Measurements from ENCODE around the gene FSD1.

FSD1 gene

DNA sequence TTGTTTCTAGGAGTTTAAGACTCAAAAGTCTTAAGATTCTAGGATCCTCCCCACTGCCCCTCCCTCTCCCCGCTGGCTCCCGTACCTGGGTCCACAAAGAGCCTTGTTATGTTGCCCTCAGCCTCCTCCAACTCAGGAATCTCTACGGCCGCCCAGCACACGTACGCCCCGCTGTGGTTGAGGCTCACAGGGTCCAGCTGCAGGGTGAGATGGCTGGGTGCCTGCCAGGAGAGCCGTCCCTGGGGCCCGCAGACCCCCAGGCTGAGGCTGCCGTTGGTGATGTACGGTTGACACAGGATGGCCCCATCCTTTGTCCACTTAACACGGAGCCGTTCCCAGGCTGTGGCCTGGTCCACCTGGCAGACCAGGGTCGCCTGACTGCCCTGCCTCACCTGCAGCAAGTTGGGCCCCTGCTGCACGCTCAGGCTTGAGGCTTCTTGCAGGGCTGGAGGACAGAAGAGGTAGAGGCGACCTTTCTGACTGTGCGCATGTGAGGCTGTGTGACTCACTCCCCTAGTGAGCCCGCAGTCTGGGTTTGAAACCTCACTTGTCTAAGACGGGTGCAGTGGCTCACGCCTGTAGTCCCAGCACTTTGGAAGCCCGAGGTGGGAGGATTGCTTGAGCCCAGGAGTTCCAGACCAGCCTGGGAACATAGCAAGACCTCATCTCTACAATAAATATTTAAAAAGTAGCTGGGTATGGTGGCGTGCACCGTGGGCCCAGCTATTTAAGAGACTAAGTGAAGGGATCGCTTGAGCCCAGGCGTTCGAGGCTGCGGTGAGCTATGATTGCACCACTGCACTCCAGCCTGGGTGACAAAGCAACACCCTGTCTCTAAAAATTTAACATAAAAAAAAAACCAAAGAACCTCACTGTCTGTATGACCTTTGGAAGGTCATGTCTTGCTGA lies 6.2 kb upstream of the FSD1 start:
- no peak overlapping the region for H3K4me3 ChIP-seq (ENCODE audit: low read length)
- TF ChIP-seq, protein P1, sequence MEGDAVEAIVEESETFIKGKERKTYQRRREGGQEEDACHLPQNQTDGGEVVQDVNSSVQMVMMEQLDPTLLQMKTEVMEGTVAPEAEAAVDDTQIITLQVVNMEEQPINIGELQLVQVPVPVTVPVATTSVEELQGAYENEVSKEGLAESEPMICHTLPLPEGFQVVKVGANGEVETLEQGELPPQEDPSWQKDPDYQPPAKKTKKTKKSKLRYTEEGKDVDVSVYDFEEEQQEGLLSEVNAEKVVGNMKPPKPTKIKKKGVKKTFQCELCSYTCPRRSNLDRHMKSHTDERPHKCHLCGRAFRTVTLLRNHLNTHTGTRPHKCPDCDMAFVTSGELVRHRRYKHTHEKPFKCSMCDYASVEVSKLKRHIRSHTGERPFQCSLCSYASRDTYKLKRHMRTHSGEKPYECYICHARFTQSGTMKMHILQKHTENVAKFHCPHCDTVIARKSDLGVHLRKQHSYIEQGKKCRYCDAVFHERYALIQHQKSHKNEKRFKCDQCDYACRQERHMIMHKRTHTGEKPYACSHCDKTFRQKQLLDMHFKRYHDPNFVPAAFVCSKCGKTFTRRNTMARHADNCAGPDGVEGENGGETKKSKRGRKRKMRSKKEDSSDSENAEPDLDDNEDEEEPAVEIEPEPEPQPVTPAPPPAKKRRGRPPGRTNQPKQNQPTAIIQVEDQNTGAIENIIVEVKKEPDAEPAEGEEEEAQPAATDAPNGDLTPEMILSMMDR (conservative IDR thresholded peaks at IDR 0.05; ENCODE audit: low read depth, low read length), result no peak
- no peak for DNase-seq (ENCODE audit: low read depth)

DNA sequence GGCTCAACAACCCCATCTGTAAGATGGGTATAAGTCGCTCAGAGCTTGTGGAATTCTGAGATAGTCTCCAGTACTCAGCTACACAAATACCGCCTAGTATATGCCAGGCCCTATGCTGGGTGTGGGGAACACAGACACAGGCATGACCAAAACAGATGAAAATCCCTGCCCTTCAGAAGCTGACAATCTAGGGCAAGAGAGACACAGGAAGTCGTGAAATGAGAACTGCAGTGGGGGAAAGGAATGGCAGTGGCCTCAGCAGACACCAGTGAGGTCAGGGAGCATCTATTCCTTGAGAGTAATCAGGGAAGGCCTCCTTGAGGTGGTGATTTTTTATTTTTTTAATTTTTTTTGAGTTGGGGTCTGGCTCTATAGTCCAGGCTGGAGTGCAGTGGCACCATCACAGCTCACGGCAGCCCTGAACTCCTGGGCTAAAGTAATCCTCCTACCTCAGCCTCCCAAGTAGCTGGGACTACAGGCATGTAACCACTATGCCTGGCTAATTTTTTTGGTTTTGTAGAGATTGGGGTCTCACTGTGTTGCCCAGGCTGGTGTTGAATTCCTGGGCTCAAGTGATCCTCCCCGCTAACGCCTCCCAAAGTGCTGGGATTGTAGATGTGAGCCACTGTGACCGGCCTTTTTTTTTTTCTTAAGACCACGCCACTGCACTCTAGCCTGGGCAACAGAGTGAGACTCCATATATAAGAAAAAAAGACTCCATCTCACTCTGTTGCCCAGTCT lies 5.4 kb upstream of the FSD1 start:
- no peak overlapping the region for H3K4me3 ChIP-seq (ENCODE audit: low read length)
- DNase-seq (ENCODE audit: low read depth), result no peak
- TF ChIP-seq, protein P1 (conservative IDR thresholded peaks at IDR 0.05; ENCODE audit: low read depth, low read length), result no peak

DNA sequence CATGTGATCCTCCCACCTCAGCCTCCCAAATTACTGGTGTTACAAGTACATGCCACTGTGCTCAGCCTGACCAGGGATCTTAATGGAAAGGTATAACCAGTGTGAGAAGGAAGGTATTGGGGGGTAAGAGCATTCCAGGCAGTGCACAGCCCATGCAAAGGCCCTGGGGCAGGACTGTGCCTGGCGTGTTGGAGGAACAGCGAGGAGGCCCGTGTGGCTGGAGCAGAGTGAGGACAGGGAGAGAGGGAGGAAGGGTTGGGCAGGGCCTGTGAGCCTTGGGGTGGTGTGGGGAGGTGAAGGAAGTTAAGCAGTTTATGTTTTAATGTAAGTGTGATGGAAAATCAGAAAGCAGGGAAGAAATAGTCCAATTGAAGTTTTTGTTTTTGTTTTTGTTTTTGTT lies 3.8 kb upstream of the FSD1 start:
- no peak overlapping the region for H3K4me3 ChIP-seq (ENCODE audit: low read length)
- no peak for DNase-seq (ENCODE audit: low read depth)
- TF ChIP-seq, protein P1 (conservative IDR thresholded peaks at IDR 0.05; ENCODE audit: low read depth, low read length), result no peak

DNA sequence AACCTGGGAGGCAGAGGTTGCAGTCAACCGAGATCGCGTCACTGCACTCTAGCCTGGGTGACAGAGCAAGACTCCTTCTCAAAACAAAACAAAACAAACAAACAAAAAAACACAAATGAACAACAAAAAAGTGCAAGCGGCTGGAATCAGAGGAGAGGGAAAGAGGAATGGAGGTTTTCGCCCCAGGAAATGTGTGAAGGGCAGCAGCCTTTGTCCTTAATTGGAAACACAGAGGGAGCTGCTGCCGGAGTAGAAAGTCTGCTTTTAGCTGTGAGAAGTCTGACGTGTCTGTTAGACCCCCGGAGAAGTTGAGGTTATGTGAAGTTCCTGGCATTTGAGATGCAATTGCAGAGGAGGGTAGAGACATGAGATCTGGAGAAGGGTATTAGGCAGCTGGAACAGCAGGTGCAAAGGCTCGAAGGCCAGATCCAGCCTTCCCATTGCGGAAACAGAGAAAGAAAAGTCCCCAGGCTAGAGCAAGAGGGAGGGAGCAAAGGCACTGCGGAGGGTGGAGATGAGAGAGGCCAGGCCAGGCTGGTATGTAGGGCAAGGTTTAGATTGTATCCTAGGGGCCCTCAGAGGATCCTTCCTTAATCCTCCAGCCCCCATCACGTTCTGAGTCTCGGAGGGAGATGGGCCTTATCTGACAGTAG lies 2.7 kb upstream of the FSD1 start:
- no peak overlapping the region for H3K4me3 ChIP-seq (ENCODE audit: low read length)
- TF ChIP-seq, protein P1 (conservative IDR thresholded peaks at IDR 0.05; ENCODE audit: low read depth, low read length), result no peak
- DNase-seq (ENCODE audit: low read depth), result no peak

DNA sequence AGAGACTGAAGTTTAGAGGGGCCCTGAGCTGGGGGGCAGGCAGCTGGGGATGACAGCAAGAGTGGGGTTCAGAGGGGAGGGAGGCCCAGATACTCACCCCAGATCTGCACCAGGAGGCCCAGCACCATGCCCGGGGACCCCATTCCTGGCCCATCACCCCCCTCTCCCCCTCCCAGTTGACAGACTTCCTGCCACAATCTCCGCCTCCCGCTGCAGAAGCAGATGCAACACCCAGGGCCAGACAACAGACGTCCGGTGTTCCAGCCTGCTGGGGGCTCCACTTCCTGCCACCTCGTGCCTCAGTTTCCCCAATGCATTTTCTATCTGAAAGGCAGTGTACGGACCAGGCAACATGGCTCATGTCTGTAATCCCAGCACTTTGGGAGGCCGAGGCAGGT lies 2.2 kb upstream of the FSD1 start, which contains the start of gene TMIGD2:
TMIGD2 (minus strand) TSS at position 147 of the 398 bp plus-strand sequence; CDS start at position 143, 4 bp downstream.
- TF ChIP-seq, protein P1 (conservative IDR thresholded peaks at IDR 0.05; ENCODE audit: low read depth, low read length), result no peak
- no peak within 1 kb of the TSS for H3K4me3 ChIP-seq (ENCODE audit: low read length)
- DNase-seq (ENCODE audit: low read depth), result no peak

DNA sequence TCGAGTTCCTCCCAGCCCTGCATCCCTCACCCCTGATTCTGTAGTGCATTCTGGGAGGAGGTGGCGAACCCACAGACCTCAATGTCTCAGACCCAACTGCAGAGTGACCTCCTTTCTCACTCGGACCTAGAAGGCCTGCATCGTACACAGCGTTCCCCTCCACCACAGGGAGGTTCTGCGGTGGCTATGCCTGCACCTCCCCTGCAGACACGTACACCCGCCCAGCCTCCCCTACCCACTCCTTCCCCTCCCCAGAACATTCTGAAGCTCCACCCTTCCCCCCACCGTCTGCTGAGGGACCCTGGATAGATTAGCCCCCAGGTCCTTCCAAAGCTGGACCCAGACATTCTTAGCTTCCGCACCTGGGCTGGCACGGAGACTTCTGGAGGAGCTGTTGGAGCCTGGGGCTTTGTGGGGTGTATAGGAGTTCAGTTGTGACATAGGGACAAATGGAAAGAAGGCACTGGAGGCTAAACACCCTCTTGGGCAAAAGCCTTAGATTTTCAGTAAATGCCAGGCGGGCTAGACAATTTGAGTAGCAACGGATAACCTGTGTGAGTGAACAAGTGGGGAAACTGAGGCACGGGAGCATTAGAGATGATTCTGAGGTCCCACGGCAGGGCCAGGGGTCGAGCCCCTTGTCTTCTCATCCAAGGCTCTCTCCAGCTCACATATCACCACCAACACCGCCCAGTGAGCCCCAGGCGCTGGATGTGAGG lies 420 bp upstream of the FSD1 start:
- no peak for DNase-seq (ENCODE audit: low read depth)
- TF ChIP-seq, protein P1 (conservative IDR thresholded peaks at IDR 0.05; ENCODE audit: low read depth, low read length), result no peak
- no peak overlapping the region for H3K4me3 ChIP-seq (ENCODE audit: low read length)
